Kidney epithelial cell (primary cell): Measurements from ENCODE around the gene STRAP. TPM values are rescaled to one million over a fixed set of nuclear protein-coding genes. Genes with fewer than 3 reads are reported as not detected.

Source experiments
- DNase-seq: peaks from one replicate; pipeline ENCODE4 v3.0.0-alpha.2; 2010; ENCODE audit warnings: low read depth
- H3K27me3 ChIP-seq: 2 replicates; pipeline ENCODE4 v1.6.0; 2011; ENCODE audit warnings: low read length; ENCODE audit not compliant: control insufficient read depth, insufficient read depth
- H3K36me3 ChIP-seq: 2 replicates; pipeline ENCODE4 v1.5.1; 2011; ENCODE audit warnings: low read length; ENCODE audit not compliant: control insufficient read depth, insufficient read depth
- H3K4me3 ChIP-seq: 2 replicates; pipeline ENCODE4 v1.5.1; 2011; ENCODE audit warnings: low read depth, mild to moderate bottlenecking, control low read depth, low read length
- total RNA-seq: library from RNA; depleted of rRNA; stranded (reverse); fragments of >200 nt; gene quantifications from 2 replicates; pipeline ENCODE4 v1.2.3, GENCODE V29; 2015
- TF ChIP-seq, protein P1 (sequence below): IDR thresholded peaks from 2 replicates; pipeline ENCODE4 v1.5.1; 2011; ENCODE audit warnings: mild to moderate bottlenecking, moderate library complexity, low read length, control low read depth, inconsistent platforms; ENCODE audit not compliant: insufficient read depth, poor library complexity, severe bottlenecking

The STRAP gene
- total RNA-seq, 1 donor from 2014 or later = 188 TPM

DNA sequence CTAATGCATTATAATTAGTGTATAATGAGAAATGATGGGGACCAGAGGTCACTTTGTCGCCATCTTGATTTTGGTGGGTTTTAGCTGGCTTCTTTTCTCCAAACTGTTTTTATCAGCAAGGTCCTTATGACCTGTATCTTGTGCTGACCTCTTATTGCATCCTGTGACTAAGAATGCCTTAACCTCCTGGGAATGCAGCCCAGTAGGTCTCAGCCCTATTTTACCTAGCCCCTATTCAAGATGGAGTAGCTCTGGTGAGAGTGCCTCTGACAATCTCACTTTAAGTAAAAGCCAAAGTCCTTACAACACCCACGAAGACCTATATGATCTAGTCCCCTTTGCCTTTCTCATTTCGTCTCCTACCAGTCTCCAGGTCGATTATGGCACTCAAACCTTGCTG lies 28.3 kb upstream of the STRAP start:
- TF ChIP-seq, protein P1, sequence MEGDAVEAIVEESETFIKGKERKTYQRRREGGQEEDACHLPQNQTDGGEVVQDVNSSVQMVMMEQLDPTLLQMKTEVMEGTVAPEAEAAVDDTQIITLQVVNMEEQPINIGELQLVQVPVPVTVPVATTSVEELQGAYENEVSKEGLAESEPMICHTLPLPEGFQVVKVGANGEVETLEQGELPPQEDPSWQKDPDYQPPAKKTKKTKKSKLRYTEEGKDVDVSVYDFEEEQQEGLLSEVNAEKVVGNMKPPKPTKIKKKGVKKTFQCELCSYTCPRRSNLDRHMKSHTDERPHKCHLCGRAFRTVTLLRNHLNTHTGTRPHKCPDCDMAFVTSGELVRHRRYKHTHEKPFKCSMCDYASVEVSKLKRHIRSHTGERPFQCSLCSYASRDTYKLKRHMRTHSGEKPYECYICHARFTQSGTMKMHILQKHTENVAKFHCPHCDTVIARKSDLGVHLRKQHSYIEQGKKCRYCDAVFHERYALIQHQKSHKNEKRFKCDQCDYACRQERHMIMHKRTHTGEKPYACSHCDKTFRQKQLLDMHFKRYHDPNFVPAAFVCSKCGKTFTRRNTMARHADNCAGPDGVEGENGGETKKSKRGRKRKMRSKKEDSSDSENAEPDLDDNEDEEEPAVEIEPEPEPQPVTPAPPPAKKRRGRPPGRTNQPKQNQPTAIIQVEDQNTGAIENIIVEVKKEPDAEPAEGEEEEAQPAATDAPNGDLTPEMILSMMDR = no peak
- Histone ChIP-seq H3K27me3 (no peaks in the 10 kb centered on the region), H3K4me3 (no peak overlapping the region), H3K36me3 (no peaks in the 10 kb centered on the region)
- no peak for DNase-seq

DNA sequence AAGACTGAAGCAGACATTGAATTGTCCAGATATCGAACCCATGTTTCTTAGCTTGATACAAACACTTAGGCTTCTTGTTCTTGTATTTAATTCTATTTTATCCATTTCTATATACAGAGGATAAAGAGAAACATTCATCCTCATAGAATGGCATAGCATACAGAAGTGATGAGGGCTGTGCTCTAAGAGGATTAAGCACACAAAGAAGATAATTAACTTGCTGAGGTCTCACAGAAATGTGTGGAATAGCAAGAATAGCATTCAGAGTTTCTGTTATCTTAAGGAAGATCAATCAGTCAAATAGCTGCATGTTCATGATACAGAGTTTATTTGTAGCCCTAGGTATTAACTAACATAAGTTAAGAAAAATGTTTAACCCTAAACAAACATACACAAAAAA lies 27.3 kb upstream of the STRAP start:
- H3K4me3 ChIP-seq = no peak overlapping the region
- no peaks in the 10 kb centered on the region for H3K36me3 ChIP-seq
- DNase-seq = no peak
- TF ChIP-seq, protein P1 = no peak
- H3K27me3 ChIP-seq = no peaks in the 10 kb centered on the region

DNA sequence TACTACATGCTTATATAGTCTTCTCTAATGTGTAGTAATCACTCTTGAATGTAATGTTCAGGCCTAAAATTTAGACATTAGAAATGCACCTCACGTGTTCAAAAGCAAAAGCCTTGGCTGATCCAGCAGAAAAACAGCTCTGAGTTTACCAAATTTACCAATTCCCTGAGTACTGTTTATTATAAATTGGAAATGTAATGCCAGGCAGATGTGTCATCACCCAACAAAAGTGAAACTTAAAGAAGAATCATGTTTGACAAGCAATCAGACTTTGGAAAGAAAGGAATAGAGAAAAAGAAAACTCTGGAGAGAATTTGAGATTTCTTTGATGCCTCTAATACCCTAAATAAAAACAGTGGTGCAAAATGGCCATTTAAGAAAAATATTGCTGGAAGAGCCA lies 26.5 kb upstream of the STRAP start:
- TF ChIP-seq, protein P1 = no peak
- Histone ChIP-seq H3K36me3 (peaks cover under 1% of the 10 kb centered on the region), H3K27me3 (no peaks in the 10 kb centered on the region), H3K4me3 (no peak overlapping the region)
- no peak for DNase-seq

DNA sequence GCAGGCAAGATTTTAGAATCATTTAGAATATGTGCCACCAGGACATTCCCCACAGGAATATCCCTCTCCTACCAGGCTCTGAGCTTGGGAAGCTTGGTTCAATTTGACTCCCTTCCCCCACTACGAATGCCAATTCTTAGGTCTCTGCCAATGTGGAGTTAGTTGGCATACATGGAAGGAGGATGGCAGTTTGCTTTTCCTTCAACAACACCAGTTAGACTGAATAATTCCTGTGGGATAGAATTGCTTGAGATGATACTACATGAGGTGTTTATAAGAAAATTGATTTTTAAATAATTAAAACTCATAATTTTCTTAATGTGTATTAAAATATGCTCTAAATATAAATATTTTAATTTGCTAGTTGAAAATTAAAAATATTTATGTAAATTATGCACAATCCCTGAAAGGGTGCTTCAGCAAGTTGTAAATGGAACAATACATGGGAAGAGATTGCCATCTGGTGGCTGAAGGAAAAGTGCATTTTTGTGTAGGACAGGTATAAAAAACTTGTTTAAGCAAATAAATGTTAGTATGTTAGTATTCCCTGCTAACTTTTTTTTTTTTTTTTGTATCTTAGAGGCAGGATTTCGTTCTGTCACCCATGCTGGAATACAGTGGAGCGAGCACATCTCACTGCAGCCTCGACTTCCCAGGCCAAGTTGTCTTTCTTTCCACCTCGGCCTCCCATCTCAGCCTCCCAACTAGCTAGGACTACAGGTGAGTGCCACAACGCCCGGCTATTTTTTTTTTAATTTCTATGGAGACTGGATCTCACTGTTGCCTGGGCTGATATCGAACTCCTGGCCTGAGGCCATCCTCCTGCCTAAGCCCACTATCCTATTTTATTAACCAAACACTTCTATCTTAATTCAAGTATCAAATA lies 25.8 kb upstream of the STRAP start:
- DNase-seq = peak; percentile 9
- no peaks in the 10 kb centered on the region for H3K27me3 ChIP-seq
- H3K4me3 ChIP-seq = no peak overlapping the region
- TF ChIP-seq, protein P1 = peak; percentile 66
- H3K36me3 ChIP-seq = peaks cover 2% of the 10 kb centered on the region

DNA sequence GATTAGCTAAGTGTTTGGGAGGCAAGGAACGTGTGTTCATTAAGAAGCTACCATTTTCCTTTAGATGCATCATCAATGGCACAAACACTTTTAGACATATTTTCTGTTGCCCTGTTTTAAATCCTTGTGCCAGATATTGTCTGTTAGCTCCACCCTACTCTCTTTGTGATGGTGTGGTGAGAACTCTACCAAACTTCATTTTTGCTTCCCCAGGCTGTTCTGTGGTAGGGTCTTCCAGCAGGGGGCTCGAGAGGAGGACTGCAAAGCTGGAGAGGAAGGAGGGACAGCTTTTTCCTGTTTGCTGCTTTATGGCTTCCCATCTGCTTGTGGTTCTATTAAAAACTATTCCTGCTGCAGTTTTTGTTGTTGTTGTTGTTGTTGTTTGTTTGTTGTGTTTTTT lies 23.8 kb upstream of the STRAP start:
- TF ChIP-seq, protein P1 = no peak
- H3K36me3 ChIP-seq = peaks cover 2% of the 10 kb centered on the region
- no peaks in the 10 kb centered on the region for H3K27me3 ChIP-seq
- no peak overlapping the region for H3K4me3 ChIP-seq
- no peak for DNase-seq

DNA sequence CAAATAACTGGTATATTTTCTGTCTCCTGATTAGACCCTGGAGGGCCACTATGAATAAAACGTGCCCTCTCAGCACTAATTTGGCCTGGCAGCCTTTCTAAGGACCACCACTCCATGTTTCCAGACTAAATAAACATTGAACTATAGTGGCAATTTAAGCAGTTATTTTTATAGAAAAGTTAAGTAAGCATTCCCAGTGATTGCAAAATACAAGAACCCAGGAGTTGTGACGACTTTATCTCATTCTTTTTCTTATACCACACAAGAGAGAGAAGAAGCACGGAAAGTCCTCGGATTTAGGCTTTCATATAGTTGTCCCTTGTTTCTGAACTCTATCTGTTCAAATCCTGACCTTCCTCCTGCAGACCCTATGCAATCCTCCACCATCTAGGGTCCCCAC lies 23.1 kb upstream of the STRAP start:
- Histone ChIP-seq H3K27me3 (no peaks in the 10 kb centered on the region), H3K4me3 (no peak overlapping the region), H3K36me3 (peaks cover 2% of the 10 kb centered on the region)
- DNase-seq = no peak
- TF ChIP-seq, protein P1 = no peak
